DLD1 (cell line): ENCODE data around the gene ZNF19.

Source experiments
- in situ Hi-C: cut with HindIII; loops from 2 replicates; pipeline ENCODE4 v1.10.0; 2017; ENCODE audit warnings: low sequenced_read_pairs

Gene ZNF19

DNA sequence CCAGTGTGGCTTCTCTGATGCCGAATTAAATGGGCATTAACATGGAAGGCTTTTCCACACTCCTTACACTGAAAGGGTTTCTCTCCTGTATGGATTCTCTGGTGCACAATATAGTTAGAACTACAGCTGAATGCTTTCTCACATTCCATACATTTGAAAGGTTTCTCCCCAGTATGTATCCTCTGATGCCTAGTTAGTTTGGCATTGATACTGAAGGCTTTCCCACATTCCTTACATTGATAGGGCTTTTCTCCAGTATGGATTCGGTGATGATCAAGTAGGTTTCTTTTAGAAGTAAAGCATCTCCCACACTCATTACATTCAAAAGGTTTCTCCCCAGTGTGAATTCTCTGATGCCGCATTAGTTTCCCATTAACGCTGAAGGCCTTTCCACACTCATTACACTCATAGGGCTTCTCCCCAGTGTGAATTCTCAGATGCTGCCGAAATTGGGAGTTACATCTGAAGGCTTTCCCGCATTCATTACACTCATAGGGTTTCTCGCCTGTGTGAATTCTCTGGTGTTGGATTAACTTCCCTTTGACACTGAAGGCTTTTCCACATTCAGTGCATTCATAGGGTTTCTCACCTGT is 40.8 kb downstream of the ZNF19 start:
- in situ Hi-C loops: no loop called here

DNA sequence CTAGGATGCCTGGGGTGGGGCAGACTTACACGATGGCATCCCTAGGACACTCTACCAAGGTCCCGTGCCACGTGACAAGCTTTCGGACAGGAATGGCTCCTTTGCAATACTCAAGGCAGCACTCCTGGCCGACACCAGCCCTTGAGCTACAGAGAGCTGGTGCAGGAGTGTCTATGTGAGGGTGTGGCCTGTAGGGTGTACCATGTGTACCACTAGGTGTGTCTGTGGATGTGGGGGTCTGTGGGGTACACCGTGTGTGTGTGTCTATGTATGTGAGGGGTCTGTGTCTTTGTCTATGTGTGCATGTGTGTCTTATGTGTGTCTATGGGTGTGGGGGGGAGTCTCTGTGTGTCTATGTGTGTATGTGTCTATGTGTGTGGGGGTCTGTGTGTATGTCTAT is 45.4 kb downstream of the ZNF19 start:
- in situ Hi-C loops: no loop called here

DNA sequence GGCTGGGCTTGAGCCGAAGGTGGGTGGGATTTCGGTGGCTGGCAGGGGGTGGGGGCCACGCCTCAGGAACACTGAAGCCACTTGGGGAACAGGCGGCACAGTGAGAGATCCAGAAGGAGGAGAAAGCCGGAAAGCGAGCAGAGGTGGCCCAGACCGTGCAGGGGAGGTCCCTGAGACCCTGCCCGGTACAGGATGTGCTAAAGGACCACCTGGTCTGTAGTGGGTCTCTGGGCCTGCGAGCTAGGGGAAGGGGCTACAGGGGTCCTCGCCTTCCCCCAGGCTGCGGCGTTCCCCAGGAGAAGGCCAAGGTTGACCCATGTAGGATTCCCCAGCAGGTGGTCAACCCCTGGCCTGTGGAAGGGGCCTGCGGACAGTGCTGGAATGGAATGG is 47.1 kb downstream of the ZNF19 start, which contains the start of gene TLE7:
TSS of gene TLE7 (minus strand) at position 4 of the 390 bp plus-strand sequence. CDS start 8,730 bp downstream, outside the sequence.
- in situ Hi-C loops: no loop called here

DNA sequence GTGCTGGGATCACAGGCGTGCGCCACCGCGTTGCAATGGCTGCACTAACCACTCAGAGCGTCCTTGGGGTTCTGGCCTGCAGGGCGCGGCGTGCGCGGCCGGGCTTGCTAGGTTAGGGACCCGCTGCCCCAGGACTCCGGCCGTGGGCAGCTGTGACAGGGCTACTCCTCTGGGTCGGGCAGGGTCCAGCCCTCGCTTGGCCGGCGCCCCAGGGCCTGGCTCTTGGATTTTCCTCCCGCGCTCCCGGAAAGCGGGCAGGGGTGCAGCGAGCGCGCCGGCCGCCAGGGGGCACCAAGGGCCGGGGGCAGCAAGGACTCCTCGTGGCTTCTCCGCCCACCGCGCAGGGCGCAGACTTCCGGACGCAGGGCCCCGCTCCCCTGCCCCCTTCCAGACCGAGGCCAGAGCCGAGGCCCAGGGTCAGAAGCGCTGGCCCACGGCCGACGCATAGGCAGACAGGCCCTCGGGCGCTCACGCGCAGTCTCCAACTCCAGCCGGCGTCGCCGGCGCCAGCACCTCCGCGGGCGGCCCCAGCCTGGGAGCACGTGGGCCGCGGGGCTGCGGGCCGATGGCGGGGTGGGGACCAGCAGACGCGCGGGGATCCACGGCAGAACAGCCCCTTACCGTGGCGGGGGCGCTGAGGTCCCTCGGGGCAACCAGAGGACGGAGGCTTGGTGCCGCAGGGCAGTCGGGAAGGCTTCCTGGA is 47.6 kb downstream of the ZNF19 start:
- in situ Hi-C loops: no loop called here

DNA sequence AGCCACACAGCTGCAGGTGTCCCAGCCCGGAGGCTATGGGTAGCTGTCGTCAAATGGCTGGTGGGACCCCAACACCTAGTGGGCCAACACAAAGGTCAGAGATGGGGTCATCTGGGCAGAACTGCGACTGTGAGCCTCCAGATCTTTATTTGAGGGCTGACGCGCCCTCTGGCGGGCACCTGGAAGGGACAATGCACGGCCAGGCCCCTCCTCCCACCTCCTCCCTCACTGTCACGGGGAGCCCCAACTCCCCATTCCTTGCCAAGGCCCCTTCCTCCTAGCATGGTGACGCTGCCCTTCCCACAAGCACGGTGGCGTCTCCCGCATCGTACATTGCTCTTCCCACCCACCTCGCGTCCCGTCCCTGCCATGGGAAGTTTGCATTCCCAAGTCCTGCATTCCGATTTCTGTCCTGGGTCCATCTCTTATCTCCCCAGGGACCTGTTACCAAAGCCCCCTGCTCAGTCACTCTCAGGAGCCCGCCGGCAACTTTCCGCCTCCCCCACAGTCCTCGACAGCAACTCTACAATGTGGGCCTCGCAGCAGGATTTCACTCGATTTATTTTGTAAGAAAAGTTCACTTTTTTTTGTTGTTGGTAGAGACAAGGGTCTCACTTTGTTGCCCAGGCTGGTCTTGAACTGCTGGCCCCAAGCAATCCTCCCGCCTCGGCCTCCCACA is 48.3 kb downstream of the ZNF19 start:
- in situ Hi-C loops: no loop called here

DNA sequence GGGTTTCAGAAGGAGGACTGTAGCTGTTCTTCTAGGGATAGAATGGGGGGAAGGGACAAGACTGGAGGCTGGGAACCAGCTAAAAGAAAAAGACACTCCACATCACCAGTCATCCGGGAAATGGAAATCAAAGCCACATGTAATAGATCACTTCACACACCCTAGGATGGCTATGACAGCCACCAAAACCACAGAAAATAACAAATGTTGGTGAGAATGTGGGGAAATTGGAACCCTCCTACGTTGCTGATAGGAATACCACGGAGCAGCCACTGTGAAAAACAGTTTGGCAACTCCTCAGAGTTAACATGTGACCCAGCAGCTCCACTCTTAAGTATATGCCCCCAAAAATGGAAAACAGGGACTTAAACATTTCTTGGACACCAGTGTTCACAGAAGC is 49.6 kb downstream of the ZNF19 start:
- in situ Hi-C loops: no loop called here

DNA sequence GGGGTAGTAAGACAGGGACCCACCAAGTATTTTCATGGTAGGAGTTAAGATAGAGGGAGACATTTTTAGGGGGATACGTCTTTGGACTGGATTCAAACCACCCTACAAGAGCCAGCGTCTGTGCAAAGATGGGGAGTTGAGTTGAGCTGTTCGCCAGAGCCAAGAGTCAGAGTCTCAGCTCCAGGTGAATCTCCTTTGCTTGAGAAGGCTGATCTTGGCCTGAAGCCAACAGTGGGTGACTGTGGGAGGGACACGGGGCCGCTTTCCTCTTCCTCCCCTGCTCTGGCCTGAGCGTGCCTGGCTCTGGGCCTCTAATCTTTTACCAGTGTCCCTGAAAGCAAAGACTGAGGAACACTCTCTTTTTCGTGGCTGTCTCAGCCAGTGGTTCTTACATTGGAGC is 52.7 kb downstream of the ZNF19 start:
- in situ Hi-C loops: no loop called here

DNA sequence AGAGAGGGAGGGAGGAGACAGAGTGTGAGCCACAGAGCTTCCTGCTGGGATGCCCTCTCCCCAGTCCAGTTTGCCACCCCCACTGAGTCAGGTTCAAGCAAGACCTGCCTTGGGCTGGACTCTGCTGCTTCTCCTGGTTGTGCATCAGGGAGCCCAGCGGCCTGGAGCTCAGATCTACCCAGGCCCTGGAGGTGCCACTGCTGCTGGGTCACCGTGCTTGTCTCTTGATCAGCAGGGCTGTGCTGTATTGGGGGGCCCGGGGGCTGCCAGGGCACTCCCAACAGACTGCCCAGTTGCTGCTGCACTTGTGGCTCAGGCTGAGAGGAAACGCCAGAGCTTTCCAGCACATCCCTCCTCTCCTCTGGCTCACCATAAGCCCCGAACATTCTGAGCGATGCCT is 56.2 kb downstream of the ZNF19 start:
- in situ Hi-C loops: no loop called here

DNA sequence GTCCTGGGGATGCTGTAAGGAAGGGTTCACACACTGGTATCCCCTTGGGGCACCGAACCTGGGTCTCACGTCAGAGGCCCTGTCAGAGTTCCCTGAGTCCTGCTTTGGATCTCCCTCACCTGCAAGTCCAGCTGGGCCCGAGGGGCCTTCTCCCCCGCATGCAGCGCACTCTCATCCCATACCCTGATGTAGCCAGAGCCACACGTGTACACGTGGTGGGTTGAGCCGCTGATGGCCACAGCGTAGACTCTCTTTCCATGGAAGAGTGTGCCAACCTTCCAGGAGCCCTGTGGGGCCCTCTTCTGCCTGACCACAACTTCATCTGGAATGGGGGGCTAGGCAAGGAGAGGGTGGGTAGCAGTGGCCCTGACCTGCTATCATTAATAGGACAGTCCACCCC is 57.1 kb downstream of the ZNF19 start:
- in situ Hi-C loops: no loop called here

DNA sequence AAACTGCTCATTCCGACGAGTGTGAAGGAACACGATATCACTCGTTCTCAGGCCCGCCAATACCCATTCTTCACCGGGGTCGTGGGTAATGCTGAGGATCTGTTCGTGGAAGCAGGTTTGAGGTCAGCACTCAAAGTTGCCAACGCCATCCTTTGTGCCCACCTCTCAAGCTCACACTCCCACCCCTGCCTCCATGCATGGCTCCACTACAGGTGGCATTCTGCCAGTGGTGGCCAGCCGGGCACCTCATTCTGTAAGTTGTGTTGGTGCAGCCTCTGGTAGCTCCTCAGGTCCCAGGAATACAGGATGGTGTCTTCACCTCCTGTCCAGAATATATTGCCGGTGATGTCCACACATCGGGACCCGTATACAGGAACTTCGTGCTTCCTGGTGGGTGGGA is 57.9 kb downstream of the ZNF19 start:
- in situ Hi-C loops: no loop called here

DNA sequence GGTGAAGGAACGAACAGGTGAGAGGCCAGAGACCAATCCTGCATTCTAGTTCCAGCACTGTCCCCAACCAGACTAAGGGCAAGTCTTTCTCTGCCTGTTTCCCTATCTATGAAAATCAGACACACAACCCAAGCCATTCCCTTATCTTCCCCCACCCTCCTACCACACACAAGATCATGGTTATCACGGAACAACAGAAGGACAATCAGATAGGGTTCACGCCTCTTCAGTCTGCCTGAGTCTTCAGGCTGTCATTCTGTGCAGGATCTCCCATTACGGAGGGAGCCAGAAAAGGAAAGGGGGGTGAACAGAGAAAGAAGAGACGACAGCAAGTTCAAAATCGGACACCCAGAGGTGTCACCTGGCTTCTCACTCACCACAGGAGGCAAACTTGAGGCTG is 58.4 kb downstream of the ZNF19 start:
- in situ Hi-C loops: no loop called here

DNA sequence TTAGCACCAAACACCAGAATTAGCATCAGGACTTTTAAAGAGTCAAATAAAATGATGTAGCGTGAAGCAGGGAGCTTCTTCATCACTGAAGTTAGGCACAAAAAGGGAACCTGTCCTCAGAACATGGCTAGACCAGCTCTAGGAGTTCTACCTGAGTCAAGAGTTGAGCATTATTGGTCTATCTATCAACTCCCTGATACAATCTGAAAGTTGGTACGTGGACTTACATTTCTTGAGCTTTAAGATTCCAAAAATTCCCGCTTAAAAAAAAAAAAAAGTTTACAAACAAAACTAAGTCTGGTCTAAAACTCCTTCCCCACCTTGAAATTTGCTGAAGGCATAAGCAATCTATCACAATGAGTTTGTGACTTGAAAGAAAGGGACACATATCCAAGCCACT is 59.5 kb downstream of the ZNF19 start:
- in situ Hi-C loops: no loop called here

DNA sequence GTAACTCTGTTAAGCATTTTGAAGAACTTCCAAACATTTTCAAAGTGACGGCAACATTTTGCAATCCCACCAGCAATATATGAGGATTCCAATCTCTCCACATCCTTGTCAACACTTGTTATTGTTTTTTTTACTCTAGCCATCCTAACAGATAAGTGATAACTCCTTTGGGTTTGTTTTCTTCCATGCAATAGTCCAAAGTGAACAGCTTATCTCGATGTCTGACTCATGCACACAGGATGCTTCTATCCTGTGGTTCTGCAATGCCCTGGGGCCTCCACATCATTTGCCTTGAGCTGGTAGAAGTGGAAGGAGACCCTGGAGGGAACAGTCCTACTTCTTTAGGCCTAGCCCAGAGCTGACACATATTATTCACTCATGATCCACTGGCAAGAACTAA is 60.2 kb downstream of the ZNF19 start:
- in situ Hi-C loops: no loop called here

DNA sequence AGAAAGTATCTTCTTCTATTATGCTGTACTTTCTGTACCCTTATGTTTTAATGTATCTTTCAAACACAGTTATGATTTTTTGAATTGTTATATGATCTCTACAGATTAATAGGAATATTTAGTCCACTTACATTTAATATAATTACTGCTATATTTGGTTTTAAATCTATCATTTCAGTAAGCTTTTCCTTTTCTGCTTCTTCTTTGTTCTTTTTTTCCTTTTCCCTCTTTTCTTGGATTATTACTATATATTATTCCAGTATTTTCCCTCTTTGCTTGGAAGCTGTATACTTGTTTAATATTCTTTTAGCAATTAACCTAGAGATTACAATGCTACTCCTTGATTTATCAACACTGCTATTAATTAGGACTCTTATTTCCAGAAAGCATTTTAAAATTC is 60.7 kb downstream of the ZNF19 start:
- in situ Hi-C loops: no loop called here

DNA sequence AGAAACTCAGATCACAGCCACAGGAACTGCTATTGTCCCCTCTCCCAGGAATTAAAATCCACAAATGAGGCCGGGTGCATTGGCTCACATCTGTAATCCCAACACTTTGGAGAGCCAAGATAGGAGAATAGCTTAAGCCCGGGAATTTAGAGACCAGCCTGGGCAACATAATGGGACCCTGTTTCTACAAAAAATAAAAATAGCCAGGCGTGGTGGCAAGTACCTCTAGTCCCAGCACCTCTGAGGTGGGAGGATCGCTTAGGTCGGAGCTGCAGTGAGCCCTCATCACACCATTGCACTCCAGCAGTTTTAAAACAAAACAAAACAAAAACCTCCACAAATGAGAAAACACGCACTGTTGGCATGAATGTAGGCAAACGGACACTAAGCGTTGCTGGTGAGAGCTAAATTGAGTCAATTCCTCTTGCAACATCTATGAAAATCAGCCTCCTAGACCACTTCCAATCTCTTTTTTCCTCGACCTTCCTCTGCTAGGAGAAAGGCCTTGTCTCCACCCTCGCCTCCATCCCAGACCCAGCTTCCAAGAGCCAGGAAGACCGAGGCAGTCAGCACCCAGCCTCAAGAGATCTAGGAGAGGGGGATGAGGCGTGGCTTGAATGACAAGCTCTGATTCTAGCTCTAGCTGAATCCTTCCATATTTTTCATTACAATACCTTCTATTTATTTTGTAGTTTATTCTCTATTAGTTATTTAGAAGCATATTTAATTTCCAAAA is 62.1 kb downstream of the ZNF19 start:
- in situ Hi-C loops: no loop called here

DNA sequence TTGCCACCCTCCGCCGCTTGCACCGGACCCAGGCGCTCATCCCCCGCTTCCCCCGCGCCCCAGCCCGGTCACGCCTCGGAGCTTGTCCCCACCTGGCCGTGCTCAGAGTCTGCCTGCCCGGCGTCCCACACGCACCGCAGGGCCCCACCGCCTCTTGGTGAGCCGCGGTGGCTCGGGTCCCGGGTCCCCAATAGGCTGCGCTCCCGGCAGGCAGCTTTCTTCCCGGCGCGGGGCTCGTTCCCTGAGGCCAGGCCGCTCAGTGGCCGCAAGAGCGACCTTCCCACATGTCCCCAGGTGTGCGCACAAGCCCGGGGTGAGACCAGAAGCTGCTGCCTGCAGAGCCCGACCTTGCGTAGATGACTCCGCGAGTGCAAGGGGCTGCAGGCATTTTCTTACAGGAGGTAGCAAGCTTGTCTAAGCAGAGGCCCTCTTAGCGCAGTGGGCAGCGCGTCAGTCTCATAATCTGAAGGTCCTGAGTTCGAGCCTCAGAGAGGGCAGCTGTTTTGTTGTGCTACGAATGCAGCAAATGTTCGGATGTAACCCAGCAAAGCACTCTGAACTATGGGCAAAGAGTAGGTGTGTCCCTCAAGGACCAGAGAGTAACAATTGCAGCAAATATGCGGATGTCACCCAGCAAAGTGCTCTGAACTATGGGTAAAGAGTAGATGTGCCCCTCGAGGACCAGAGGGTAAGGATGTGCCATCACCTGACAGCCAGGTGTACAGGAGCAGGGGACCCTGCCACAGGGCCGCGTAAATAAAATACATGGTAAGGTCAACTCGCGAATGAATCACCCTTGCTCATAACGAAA is 62.9 kb downstream of the ZNF19 start:
- in situ Hi-C loops: no loop called here

DNA sequence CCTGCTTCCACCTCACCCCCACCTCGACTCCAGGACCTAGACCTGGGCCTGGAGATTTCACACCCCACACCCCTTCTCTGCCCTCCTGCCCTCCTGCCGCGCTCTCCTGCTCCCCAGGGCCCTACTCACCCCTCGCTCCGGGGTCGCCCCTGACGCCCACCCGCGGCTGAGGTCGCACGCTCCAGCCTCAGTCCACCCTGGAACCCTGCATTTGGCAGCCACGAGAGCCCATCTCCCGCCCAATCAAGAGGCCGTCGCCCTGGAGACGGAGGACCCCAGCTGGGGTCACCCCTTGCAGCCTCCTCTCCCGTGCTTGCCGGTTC is 63.4 kb downstream of the ZNF19 start:
- in situ Hi-C loops: no loop called here

DNA sequence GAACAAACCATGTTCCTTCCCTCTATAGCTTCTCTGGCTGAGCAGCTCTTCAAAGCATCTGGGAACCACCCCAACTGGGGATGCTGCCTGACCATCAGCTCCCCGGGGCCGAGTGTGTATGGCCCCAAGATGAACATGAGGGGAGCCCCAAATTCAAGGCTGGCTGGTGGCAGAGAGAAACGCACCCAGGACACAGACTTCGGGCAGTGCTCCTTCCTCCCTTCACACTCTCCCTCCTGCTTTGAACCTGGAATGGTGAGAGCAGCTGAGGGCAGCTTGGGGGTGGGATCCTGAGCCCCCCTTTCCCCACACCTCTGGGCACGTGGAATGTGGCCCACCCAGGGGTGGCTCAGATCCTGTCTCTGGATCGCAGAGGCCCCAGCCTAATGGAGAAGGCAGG is 64.5 kb downstream of the ZNF19 start:
- in situ Hi-C loops: no loop called here

DNA sequence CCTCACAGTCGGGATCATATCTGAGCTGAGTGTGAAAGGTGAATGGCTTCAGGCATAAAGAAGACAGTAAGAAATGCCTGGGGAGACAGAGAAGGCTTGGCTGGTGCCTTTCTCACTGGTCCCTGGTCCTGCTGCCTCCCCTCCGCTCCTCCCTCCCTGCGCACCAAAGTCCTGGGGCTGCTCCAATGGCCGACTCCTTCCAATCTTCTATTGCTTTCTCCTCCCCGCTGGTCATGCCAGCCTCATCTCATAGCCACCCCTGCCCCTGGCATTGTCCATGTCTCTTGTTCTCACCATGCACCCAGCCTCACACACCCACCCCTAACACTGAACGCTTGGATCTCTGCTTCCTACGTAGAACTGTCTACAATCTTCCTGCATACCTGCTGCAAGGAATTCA is 65.3 kb downstream of the ZNF19 start:
- in situ Hi-C loops: no loop called here
